Endothelial cell of umbilical vein (primary cell): ENCODE results near the gene RASGRF2.

Experiments used
- CTCF ChIP-seq, 2 donors: IDR thresholded peaks; 1 replicate in 1 of 2; 2 replicates in 1 of 2; pipeline ENCODE4 v1.5.1; 2011; ENCODE audit warnings: low read length in 2 of 2, mild to moderate bottlenecking in 2 of 2, moderate library complexity in 2 of 2, control low read depth in 1 of 2, inconsistent platforms in 1 of 2, low read depth in 1 of 2; ENCODE audit not compliant: insufficient read depth in 1 of 2; ENCODE audit errors: extremely low read depth in 1 of 2
- FOS ChIP-seq: IDR thresholded peaks from 2 replicates; pipeline ENCODE4 v1.6.1; 2011; ENCODE audit warnings: mild to moderate bottlenecking, low read length, moderate library complexity, borderline replicate concordance; ENCODE audit not compliant: insufficient read depth
- MAX ChIP-seq: IDR thresholded peaks from 2 replicates; pipeline ENCODE4 v1.6.1; 2011; ENCODE audit not compliant: insufficient read depth, insufficient read length
- POLR2A ChIP-seq: IDR thresholded peaks from 2 replicates; pipeline ENCODE4 v1.6.1; 2012; ENCODE audit warnings: low read depth, mild to moderate bottlenecking, control low read depth, low read length

- no peak for TF ChIP-seq CTCF (IDR thresholded peaks at IDR 0.05; ENCODE audit: extremely low read depth in 1 of 2, insufficient read depth in 1 of 2, low read depth in 1 of 2, low read length in 2 of 2)
- TF ChIP-seq POLR2A, result no peak
- no peak for TF ChIP-seq MAX
- TF ChIP-seq FOS, result no peak
Observed at GRCh38 chr5:81182396-81183390, 222.5 kb downstream of the RASGRF2 start.
